Neural progenitor cell (in vitro differentiated cells): ENCODE measurements around the gene SLC39A12. TPM values are rescaled to one million over a fixed set of nuclear protein-coding genes. Genes with fewer than 3 reads are reported as not detected.
A peak's percentile ranks its signal among the peaks of the same experiment; 100 is the strongest.

Source experiments
- DNase-seq: peaks from one replicate; pipeline ENCODE4 v3.0.0-alpha.2; 2016; ENCODE audit warnings: low spot score
- H2AFZ ChIP-seq: fragments of 200-600 bp; sonication (generic); replicated peaks from 2 replicates; pipeline ENCODE4 v1.6.1; 2016; ENCODE audit warnings: antibody characterized with exemption
- H3F3A ChIP-seq: fragments of 200-600 bp; sonication (generic); 2 replicates; pipeline ENCODE4 v1.6.1; 2016; ENCODE audit warnings: antibody characterized with exemption, low read depth
- H3K27ac ChIP-seq: fragments of 200-600 bp; sonication (generic); 2 replicates; pipeline ENCODE4 v1.5.1; 2016; ENCODE audit warnings: mild to moderate bottlenecking
- H3K27me3 ChIP-seq: fragments of 200-600 bp; sonication (generic); 2 replicates; pipeline ENCODE4 v1.6.1; 2016; ENCODE audit warnings: mild to moderate bottlenecking, moderate library complexity
- H3K36me3 ChIP-seq: fragments of 200-600 bp; sonication (generic); 2 replicates; pipeline ENCODE4 v1.5.1; 2016
- H3K4me1 ChIP-seq: fragments of 200-600 bp; sonication (generic); 2 replicates; pipeline ENCODE4 v1.6.1; 2016; ENCODE audit warnings: mixed run types
- H3K4me2 ChIP-seq: fragments of 200-600 bp; sonication (generic); 2 replicates; pipeline ENCODE4 v1.6.1; 2016
- H3K4me3 ChIP-seq: fragments of 200-600 bp; sonication (generic); 2 replicates; pipeline ENCODE4 v1.5.1; 2016
- H3K79me2 ChIP-seq: fragments of 200-600 bp; sonication (generic); 2 replicates; pipeline ENCODE4 v1.6.1; 2016; ENCODE audit warnings: low read depth
- H3K9ac ChIP-seq: fragments of 200-600 bp; sonication (generic); 2 replicates; pipeline ENCODE4 v1.6.1; 2016
- H3K9me3 ChIP-seq: fragments of 200-600 bp; sonication (generic); 2 replicates; pipeline ENCODE4 v1.5.1; 2016; ENCODE audit warnings: low read depth
- H4K20me1 ChIP-seq: fragments of 200-600 bp; sonication (generic); 2 replicates; pipeline ENCODE4 v1.6.1; 2016; ENCODE audit warnings: low read depth
- H3K27ac Mint-ChIP-seq: 3 replicates; pipeline ENCODE4 v1.8.0; 2021; ENCODE audit warnings: mixed read lengths
- H3K27me3 Mint-ChIP-seq: 2 replicates; pipeline ENCODE4 v1.8.0; 2022; ENCODE audit warnings: low read depth, mild to moderate bottlenecking, inconsistent platforms, moderate library complexity, mixed read lengths; ENCODE audit not compliant: insufficient read depth
- H3K36me3 Mint-ChIP-seq: 3 replicates; pipeline ENCODE4 v1.8.0; 2021; ENCODE audit warnings: mixed read lengths
- H3K4me1 Mint-ChIP-seq: 3 replicates; pipeline ENCODE4 v1.8.0; 2021; ENCODE audit warnings: mixed read lengths
- H3K4me3 Mint-ChIP-seq: 3 replicates; pipeline ENCODE4 v1.8.0; 2021; ENCODE audit warnings: mild to moderate bottlenecking, moderate library complexity, mixed read lengths
- H3K9me3 Mint-ChIP-seq: 3 replicates; pipeline ENCODE4 v1.8.0; 2020; ENCODE audit warnings: mixed read lengths
- EZH2 ChIP-seq: fragments of 200-600 bp; sonication (generic); IDR thresholded peaks from 2 replicates; pipeline ENCODE4 v1.6.1; 2017; ENCODE audit warnings: antibody characterized with exemption, mild to moderate bottlenecking, moderate library complexity
- EZH2phosphoT487 ChIP-seq: fragments of 200-600 bp; sonication (generic); IDR thresholded peaks from 2 replicates; pipeline ENCODE4 v1.6.1; 2017; ENCODE audit warnings: antibody characterized with exemption
- total RNA-seq: library from RNA; depleted of rRNA; stranded (reverse); fragments of >200 nt; gene quantifications from 2 replicates; pipeline ENCODE4 v1.2.3, GENCODE V29; 2015; ENCODE audit warnings: low replicate concordance
- TF ChIP-seq, protein P1 (sequence below): fragments of 200-600 bp; sonication (generic); IDR thresholded peaks from 2 replicates; pipeline ENCODE4 v1.5.1; 2017; ENCODE audit warnings: antibody characterized with exemption, mild to moderate bottlenecking

The SLC39A12 gene
- total RNA-seq, 1 donor from 2014 or later: 0.22 TPM

DNA sequence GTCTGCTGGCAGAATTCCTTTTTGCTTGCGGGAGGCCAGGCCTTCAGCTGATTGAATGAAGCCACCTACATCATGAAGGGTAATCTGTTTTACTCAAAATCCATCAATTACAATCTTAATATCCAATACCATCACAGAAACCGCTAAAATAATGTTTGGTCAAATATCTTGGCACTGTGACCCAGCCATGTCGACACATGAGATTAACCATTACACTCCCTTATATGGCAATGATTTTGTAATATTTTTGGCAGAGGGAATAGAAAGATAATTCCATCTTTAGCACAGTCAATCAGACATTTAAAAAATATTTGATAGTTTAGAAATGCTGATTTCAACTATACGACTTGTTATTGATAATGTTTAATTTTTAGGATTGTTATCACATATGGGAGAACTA is 36.5 kb upstream of the SLC39A12 start:
- Histone ChIP-seq H3K9ac (no peak overlapping the region), H3K27ac (no peak overlapping the region), H3K4me3 (no peak overlapping the region), H3K79me2 (no peaks in the 10 kb centered on the region), H3K9me3 (no peaks in the 10 kb centered on the region), H3K27me3 (no peaks in the 10 kb centered on the region), H3K36me3 (no peaks in the 10 kb centered on the region), H3K4me2 (no peak overlapping the region), H3K4me1 (no peaks in the 10 kb centered on the region), H4K20me1 (no peaks in the 10 kb centered on the region), H2AFZ (no peak overlapping the region), H3F3A (peaks cover 5% of the 10 kb centered on the region)
- no peaks in the 10 kb centered on the region for H3K4me1 Mint-ChIP-seq
- peaks cover 5% of the 10 kb centered on the region for H3K9me3 Mint-ChIP-seq
- H3K4me3 Mint-ChIP-seq: no peak overlapping the region
- no peak for DNase-seq
- TF ChIP-seq, protein P1, sequence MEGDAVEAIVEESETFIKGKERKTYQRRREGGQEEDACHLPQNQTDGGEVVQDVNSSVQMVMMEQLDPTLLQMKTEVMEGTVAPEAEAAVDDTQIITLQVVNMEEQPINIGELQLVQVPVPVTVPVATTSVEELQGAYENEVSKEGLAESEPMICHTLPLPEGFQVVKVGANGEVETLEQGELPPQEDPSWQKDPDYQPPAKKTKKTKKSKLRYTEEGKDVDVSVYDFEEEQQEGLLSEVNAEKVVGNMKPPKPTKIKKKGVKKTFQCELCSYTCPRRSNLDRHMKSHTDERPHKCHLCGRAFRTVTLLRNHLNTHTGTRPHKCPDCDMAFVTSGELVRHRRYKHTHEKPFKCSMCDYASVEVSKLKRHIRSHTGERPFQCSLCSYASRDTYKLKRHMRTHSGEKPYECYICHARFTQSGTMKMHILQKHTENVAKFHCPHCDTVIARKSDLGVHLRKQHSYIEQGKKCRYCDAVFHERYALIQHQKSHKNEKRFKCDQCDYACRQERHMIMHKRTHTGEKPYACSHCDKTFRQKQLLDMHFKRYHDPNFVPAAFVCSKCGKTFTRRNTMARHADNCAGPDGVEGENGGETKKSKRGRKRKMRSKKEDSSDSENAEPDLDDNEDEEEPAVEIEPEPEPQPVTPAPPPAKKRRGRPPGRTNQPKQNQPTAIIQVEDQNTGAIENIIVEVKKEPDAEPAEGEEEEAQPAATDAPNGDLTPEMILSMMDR: no peak
- TF ChIP-seq EZH2: no peak
- no peak for TF ChIP-seq EZH2phosphoT487
- H3K27ac Mint-ChIP-seq: no peak overlapping the region
- H3K36me3 Mint-ChIP-seq: no peaks in the 10 kb centered on the region
- H3K27me3 Mint-ChIP-seq: peaks cover 2% of the 10 kb centered on the region

DNA sequence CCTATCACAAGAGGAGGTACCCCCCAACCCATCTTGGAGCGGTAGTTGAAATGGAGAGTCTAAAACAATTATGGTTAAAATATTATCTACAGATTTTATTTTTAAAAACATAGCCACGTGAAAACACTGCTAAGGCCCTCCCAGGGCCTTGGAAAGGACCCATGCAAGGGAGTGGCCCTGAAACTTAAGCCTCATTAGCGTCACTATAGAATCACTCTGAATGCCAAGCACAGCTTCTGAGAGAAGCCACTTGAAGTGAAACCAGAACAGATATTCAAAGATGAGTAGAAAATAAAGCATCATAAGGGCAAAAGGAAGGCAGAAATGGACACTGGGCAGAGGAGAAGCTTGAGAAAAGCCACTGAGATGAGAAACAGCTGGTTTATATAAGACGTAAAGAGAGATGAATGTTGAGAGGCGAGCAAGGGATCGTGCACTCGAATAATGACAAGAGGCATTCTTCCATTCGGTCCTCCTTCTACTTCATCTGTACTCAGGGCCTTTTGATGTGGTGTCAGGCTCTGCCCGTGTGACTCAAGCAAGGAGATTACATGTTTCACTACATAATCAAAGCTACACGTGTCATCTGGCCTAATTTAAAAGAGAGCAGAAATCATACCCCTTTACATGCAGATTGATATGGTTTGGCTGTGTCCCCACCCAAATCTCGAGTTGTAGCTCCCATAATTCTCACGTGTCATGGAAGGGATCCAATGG is 33.4 kb upstream of the SLC39A12 start:
- peak overlapping the region; percentile 64 for H2AFZ ChIP-seq
- no peaks in the 10 kb centered on the region for H3K27me3 ChIP-seq
- Mint-ChIP-seq H3K27me3 (peaks cover 2% of the 10 kb centered on the region), H3K4me3 (no peak overlapping the region), H3K36me3 (no peaks in the 10 kb centered on the region), H3K9me3 (peaks cover 2% of the 10 kb centered on the region), H3K27ac (no peak overlapping the region), H3K4me1 (peaks cover 2% of the 10 kb centered on the region)
- peaks cover 5% of the 10 kb centered on the region for H3F3A ChIP-seq
- H3K36me3 ChIP-seq: no peaks in the 10 kb centered on the region
- H3K79me2 ChIP-seq: no peaks in the 10 kb centered on the region
- no peaks in the 10 kb centered on the region for H4K20me1 ChIP-seq
- no peak overlapping the region for H3K4me2 ChIP-seq
- TF ChIP-seq EZH2phosphoT487: no peak
- no peak for TF ChIP-seq EZH2
- TF ChIP-seq, protein P1: no peak
- no peak overlapping the region for H3K9ac ChIP-seq
- no peak overlapping the region for H3K4me3 ChIP-seq
- no peaks in the 10 kb centered on the region for H3K9me3 ChIP-seq
- no peak overlapping the region for H3K27ac ChIP-seq
- no peaks in the 10 kb centered on the region for H3K4me1 ChIP-seq
- DNase-seq: no peak

DNA sequence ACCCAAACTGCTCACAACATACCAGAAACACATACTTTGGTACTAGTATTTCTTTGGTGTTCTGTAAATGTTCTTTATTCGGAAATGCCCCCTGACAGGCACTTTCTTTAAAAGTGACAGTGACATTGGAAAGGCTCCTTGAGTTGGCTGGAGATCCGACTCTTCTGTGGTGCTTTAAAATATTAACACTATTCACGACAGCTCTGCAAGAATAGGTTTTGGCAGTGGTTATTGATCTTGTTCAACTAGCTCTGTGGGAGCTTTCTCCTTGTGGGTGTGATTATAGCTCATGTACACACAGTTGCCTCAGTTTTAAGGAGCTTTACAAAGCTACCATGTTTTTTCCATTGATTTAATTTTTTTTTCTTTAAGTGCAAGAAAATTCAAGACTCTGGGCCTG is 30.3 kb upstream of the SLC39A12 start:
- Histone ChIP-seq H3K4me1 (no peaks in the 10 kb centered on the region), H3F3A (no peaks in the 10 kb centered on the region), H3K36me3 (no peaks in the 10 kb centered on the region), H3K9ac (no peak overlapping the region), H3K27me3 (no peaks in the 10 kb centered on the region), H3K27ac (no peak overlapping the region), H2AFZ (no peak overlapping the region), H4K20me1 (no peaks in the 10 kb centered on the region), H3K4me3 (no peak overlapping the region), H3K9me3 (no peaks in the 10 kb centered on the region), H3K79me2 (no peaks in the 10 kb centered on the region), H3K4me2 (no peak overlapping the region)
- Mint-ChIP-seq H3K9me3 (peaks cover 2% of the 10 kb centered on the region), H3K36me3 (no peaks in the 10 kb centered on the region), H3K27me3 (peaks cover 6% of the 10 kb centered on the region), H3K4me3 (no peak overlapping the region), H3K4me1 (peaks cover 2% of the 10 kb centered on the region), H3K27ac (no peak overlapping the region)
- no peak for TF ChIP-seq EZH2
- TF ChIP-seq EZH2phosphoT487: no peak
- TF ChIP-seq, protein P1: no peak
- DNase-seq: no peak
